GM19395 (cell line): ENCODE data around the gene GALNT17.

Experiments
- ATAC-seq: cut with Tn5 transposase; IDR thresholded peaks from one replicate; pipeline ENCODE4 v1.9.1; 2021; ENCODE audit warnings: mild to moderate bottlenecking, moderate library complexity; ENCODE audit not compliant: unreplicated experiment

The GALNT17 gene

GRCh38 chr7:71486414-71486813 is 354.5 kb downstream of the GALNT17 start:
- ATAC-seq, result no peak

- ATAC-seq, result no peak
Observed at GRCh38 chr7:71486856-71487628, 355.1 kb downstream of the GALNT17 start.

DNA sequence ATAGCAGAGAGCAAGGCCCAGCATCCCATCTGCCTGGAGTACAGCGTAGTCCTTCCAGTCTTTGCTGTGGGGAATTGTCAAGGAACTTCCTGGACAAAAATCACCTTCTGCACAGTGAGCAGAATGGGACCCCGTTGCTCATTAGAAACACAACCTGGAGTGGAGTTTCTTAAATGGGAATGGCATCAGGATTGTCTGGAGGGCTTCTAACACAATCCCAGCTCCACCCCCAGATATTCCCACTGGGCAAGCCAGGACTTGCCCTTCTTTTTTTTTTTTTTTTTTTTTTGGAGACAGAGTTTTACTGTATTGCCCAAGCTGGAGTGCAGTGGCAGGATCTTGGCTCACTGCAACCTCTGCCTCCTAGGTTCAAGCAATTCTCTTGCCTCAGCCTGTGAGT is 356.4 kb downstream of the GALNT17 start:
- ATAC-seq, result no peak

GRCh38 chr7:71491336-71491735 is 359.4 kb downstream of the GALNT17 start:
- no peak for ATAC-seq

- ATAC-seq, result no peak
Observed at GRCh38 chr7:71495828-71496227, 363.9 kb downstream of the GALNT17 start.

DNA sequence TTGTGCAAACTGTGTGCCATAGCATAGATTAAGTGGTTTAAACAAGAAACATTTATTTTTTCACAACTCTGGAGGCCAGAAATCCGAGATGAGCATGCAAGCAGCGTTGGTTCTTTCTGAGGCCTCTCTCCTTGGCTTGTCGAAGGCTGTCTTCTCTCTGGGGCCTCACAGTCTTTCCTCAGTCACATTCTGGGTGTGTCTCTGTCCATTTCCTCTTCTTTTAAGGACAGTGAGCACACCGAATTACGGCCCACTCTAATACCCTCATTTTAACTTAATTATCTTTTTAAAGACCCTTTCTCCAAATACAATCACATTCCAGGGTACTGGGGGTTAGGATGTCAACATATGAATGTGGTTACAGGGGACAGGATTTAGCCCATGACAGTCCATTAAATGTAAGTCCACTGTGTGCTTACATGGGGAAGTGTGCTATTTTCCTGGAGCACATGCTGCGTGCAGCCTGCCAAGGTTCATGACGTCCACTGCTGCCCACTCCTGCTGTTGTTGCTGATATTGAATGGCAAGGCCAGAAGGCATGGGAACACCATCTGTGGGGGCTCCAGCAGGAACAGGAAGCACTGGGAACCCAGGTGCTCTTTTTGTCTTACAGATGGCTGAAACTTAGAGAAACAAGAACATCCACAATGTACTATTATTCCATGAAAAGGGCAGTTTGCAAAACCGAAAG is 365.5 kb downstream of the GALNT17 start:
- ATAC-seq, result no peak

GRCh38 chr7:71498381-71498780 is 366.4 kb downstream of the GALNT17 start:
- ATAC-seq, result no peak

GRCh38 chr7:71504697-71505441 is 372.9 kb downstream of the GALNT17 start:
- ATAC-seq, result no peak

- no peak for ATAC-seq
Observed at GRCh38 chr7:71506822-71507221, 374.9 kb downstream of the GALNT17 start.

DNA sequence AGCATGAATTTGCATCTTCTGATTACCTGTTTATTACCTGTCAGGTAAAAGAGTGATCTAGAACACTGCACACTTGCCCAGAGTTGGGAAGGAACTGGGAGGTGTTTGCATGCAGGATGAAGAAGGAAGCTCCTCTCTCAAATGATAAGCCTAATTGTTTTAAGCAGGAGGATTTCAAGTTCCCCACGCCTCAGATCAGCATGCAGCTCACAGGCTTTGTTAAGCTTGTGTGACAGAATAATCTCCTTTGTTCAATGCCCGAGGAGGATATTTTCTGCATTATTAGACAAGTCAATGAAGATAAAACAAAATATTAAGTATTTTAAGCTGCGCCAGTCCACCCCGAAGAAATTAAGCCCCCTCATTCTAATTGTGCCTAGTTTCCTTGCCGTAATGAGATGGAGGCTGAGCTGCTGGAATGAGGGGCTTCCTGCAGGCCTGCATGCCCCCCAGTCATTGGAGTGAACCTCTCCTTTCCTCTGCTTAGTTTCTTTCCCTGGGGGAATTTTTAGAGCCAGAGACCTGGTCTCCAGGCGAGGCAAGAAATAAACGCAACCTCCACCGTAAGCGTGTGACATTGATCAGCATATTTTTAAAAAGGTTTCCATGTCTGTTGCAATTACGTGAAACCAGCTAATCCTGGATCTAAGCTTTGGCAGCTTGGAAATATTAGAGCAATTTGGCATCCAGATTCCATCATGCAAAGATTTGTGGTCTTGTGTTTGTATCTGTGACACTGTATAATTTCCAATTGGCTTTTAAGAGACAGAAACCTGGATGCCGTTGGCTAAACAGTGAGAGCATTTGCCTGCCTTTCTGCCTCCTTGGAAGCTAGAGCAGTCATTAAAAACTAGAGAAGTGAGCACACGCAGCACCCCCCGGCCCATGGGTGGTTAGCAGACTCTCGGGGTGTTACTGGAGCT is 376.0 kb downstream of the GALNT17 start:
- ATAC-seq, result no peak

DNA sequence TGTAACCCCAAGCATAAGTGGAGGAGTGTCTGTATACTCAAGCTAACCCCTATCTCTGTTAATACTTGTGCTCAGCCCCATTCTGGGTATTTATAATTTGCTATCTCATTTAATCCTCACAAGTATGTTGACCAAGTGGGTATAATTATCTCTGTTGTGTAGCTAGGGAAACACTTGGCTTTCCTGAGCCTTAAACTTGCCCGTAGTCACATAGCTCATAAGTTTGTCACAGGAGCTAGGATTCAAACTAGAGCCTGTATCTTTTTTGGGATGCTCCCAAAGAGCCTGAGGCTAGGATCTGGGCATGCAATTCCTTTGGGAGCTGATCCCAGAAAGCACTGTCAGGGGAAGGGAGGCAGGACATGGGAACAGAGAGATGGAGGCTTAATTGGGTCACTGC is 377.4 kb downstream of the GALNT17 start:
- no peak for ATAC-seq

DNA sequence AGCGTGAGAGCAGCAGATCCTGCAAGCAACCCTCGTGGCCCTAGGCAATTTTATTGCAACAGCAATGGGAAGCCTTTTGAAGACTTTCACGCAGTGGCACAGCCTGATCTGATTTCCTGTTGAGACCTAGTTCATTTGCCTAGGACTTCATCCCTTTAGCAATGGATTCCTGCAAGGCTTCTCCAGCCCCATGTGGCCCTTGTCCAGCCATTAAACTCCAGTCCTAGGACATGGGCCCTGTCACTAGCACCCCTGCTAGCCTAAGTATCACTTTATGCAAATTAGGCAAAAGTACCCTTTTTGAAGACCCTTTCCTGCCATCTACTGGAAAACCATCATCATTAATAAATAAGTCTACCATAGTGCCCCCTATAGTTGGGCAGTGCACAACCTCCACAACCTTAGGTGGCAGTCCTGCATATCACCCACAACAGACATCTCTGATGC is 379.4 kb downstream of the GALNT17 start:
- ATAC-seq, result no peak

- ATAC-seq, result no peak
Observed at GRCh38 chr7:71517940-71518699, 386.2 kb downstream of the GALNT17 start.

DNA sequence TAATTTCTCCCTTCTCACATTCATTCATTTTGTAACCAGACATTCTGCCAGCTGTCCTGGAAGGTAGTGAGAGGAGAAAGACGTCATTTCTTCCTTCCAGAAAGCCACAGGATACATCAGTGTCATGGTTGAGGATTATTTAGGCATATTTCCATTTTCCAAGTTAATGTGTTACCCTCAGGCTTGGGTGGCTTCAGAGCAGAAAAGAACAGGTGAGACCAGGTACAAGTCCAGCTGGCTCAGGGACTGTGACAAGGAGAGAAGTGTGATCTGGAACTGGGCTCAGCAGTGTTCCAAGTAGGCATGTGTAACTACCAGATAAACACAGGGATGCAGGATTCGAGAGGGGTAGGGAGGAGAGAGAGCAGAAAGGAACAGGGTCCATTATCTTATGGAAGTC is 386.9 kb downstream of the GALNT17 start:
- no peak for ATAC-seq

DNA sequence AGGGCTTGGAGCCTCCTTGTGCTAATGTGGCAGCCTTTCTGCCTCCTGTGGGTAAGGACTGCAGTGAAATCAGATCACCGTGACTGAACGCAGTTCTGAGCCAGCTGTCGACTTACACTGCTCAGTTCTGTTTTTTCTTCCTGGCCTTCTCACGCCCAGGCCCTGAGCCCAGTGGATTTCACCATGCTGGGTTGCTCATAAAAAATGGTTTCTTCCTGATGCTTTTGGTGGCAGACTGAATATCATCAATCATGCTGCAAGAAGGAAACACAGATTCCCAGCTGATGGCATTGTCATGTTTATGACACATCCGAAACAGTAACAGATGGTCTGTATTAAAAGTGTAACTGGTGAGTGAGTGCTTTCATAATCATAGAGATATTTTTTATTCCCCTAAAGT is 389.6 kb downstream of the GALNT17 start:
- no peak for ATAC-seq

GRCh38 chr7:71526106-71526505 is 394.2 kb downstream of the GALNT17 start:
- ATAC-seq, result no peak

GRCh38 chr7:71527213-71527612 is 395.3 kb downstream of the GALNT17 start:
- no peak for ATAC-seq

- ATAC-seq, result no peak
Observed at GRCh38 chr7:71535616-71536015, 403.7 kb downstream of the GALNT17 start.

- ATAC-seq, result no peak
Observed at GRCh38 chr7:71538210-71538609, 406.3 kb downstream of the GALNT17 start.

GRCh38 chr7:71539615-71540014 is 407.7 kb downstream of the GALNT17 start:
- no peak for ATAC-seq
